Measurements from ENCODE around the gene CYP2S1. TPM values are rescaled to one million over a fixed set of nuclear protein-coding genes. Genes with fewer than 3 reads are reported as not detected.

CYP2S1 gene
- total and polyA plus RNA-seq, 2 experiments from 2014 or later, result 130 to 315 TPM

- TF ChIP-seq CREB1 (CRISPR knock-in tag; IDR thresholded peaks at IDR 0.05; ENCODE audit: low read depth), result no peak
- peak; percentile 48 for TF ChIP-seq POLR2AphosphoS5 (IDR thresholded peaks at IDR 0.05; ENCODE audit: low read depth)
- H3K27ac ChIP-seq (ENCODE audit: low read depth), result 0 out of 2 replicates have a peak overlapping the region, but pooled peaks have one; percentile 45
- no peaks in the 10 kb centered on the region; the same call in 2 of the 3 replicates for H3K9me3 Mint-ChIP-seq
- H3F3A ChIP-seq (replicated peaks; ENCODE audit: low read depth), result peaks cover 28% of the 10 kb centered on the region
- H3K4me1 ChIP-seq (ENCODE audit: insufficient read depth), result no peaks in the 10 kb centered on the region
- H2AFZ ChIP-seq, result no peak overlapping the region
- H3K27me3 ChIP-seq (ENCODE audit: insufficient read depth), result no peaks in the 10 kb centered on the region
- DNase-seq (ENCODE audit: low spot score), result peak; percentile 60
- peaks cover 6% of the 10 kb centered on the region for H3K27me3 Mint-ChIP-seq (ENCODE audit: insufficient read depth, low read depth, poor library complexity)
- H3K4me3 ChIP-seq, result no peak overlapping the region
- no peak overlapping the region for H3K27ac Mint-ChIP-seq
- peaks cover 34% of the 10 kb centered on the region for H3K36me3 ChIP-seq (ENCODE audit: insufficient read depth)
- H3K9me2 ChIP-seq (ENCODE audit: insufficient read depth), result no peaks in the 10 kb centered on the region
- H3K4me1 Mint-ChIP-seq, result peaks cover 7% of the 10 kb centered on the region
- no peak overlapping the region; the same call in 2 of the 3 replicates for H3K4me3 Mint-ChIP-seq
- H4K20me1 ChIP-seq (replicated peaks; ENCODE audit: insufficient read depth), result peaks cover 29% of the 10 kb centered on the region
- H3K4me2 ChIP-seq, result no peak overlapping the region
- peaks cover 60% of the 10 kb centered on the region for H3K36me3 Mint-ChIP-seq (ENCODE audit: low read depth)
- peak; percentile 51 for ATAC-seq
- H3K79me2 ChIP-seq (replicated peaks; ENCODE audit: insufficient read depth), result peaks cover 9% of the 10 kb centered on the region; the same call in 1 of the 2 replicates
These were observed 14.1 kb downstream of the CYP2S1 start for GRCh38 chr19:41206926-41207750.

GRCh38 chr19:41214161-41214560, 21.1 kb downstream of the CYP2S1 start:
- H3K27ac ChIP-seq (ENCODE audit: low read depth), result no peak overlapping the region
- no peak for DNase-seq (ENCODE audit: low spot score)
- no peak overlapping the region for H2AFZ ChIP-seq
- H3K4me3 ChIP-seq, result no peak overlapping the region
- peaks cover 16% of the 10 kb centered on the region for H3K4me1 Mint-ChIP-seq
- H3K9me3 Mint-ChIP-seq, result no peaks in the 10 kb centered on the region
- no peaks in the 10 kb centered on the region for H4K20me1 ChIP-seq (replicated peaks; ENCODE audit: insufficient read depth)
- no peak overlapping the region; the same call in 2 of the 3 replicates for H3K4me3 Mint-ChIP-seq
- no peaks in the 10 kb centered on the region for H3K36me3 Mint-ChIP-seq (ENCODE audit: low read depth)
- no peaks in the 10 kb centered on the region for H3K9me2 ChIP-seq (ENCODE audit: insufficient read depth)
- no peaks in the 10 kb centered on the region for H3K27me3 ChIP-seq (ENCODE audit: insufficient read depth)
- TF ChIP-seq REST (IDR thresholded peaks at IDR 0.05; ENCODE audit: unreplicated experiment), result no peak
- no peaks in the 10 kb centered on the region for H3K36me3 ChIP-seq (ENCODE audit: insufficient read depth)
- H3K27ac Mint-ChIP-seq, result no peak overlapping the region
- no peak overlapping the region for H3K4me2 ChIP-seq
- peaks cover 5% of the 10 kb centered on the region for H3K27me3 Mint-ChIP-seq (ENCODE audit: insufficient read depth, low read depth, poor library complexity)
- peaks cover 9% of the 10 kb centered on the region for H3K4me1 ChIP-seq (ENCODE audit: insufficient read depth)
- H3K79me2 ChIP-seq (replicated peaks; ENCODE audit: insufficient read depth), result no peaks in the 10 kb centered on the region
- H3F3A ChIP-seq (replicated peaks; ENCODE audit: low read depth), result no peaks in the 10 kb centered on the region
- ATAC-seq, result no peak

DNA sequence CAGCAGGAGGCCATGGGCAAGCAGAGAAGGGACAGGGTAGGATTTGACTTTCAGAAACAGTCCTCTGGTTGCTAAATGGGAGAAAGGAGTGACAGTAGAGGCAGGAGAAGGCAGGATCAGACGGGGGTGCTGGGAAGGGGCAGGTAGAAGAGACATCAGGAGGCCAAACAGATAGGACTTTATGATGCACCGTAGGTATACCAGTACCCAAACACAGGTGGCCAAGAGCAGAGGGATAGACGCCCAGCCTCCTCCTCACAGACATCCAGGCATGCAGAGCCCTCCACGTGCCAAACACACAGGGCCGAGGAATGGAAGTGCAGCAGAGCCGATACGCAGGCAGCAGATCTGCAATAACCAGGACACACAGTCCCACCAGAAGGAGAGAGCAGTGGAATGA, 24.7 kb downstream of the CYP2S1 start:
- peaks cover 14% of the 10 kb centered on the region for H3K4me1 ChIP-seq (ENCODE audit: insufficient read depth)
- Mint-ChIP-seq H3K9me3 (no peaks in the 10 kb centered on the region; the same call in 2 of the 3 replicates), H3K27me3 (ENCODE audit: insufficient read depth, low read depth, poor library complexity) (peaks cover 8% of the 10 kb centered on the region), H3K4me1 (peaks cover 32% of the 10 kb centered on the region), H3K4me3 (peak overlapping the region; percentile 25; the same call in 2 of the 3 replicates), H3K36me3 (ENCODE audit: low read depth) (peaks cover 16% of the 10 kb centered on the region), H3K27ac (no peak overlapping the region)
- no peaks in the 10 kb centered on the region for H3F3A ChIP-seq (replicated peaks; ENCODE audit: low read depth)
- peaks cover 13% of the 10 kb centered on the region; the same call in 1 of the 2 replicates for H3K79me2 ChIP-seq (replicated peaks; ENCODE audit: insufficient read depth)
- H2AFZ ChIP-seq, result no peak overlapping the region
- H4K20me1 ChIP-seq (replicated peaks; ENCODE audit: insufficient read depth), result no peaks in the 10 kb centered on the region
- ATAC-seq, result no peak
- H3K36me3 ChIP-seq (ENCODE audit: insufficient read depth), result no peaks in the 10 kb centered on the region
- no peaks in the 10 kb centered on the region for H3K27me3 ChIP-seq (ENCODE audit: insufficient read depth)
- 0 out of 2 replicates have a peak overlapping the region, but pooled peaks have one; percentile 93 for H3K4me3 ChIP-seq
- no peak overlapping the region for H3K27ac ChIP-seq (ENCODE audit: low read depth)
- no peak overlapping the region for H3K4me2 ChIP-seq
- no peak for DNase-seq (ENCODE audit: low spot score)
- H3K9me2 ChIP-seq (ENCODE audit: insufficient read depth), result no peaks in the 10 kb centered on the region
- TF ChIP-seq, protein P1, sequence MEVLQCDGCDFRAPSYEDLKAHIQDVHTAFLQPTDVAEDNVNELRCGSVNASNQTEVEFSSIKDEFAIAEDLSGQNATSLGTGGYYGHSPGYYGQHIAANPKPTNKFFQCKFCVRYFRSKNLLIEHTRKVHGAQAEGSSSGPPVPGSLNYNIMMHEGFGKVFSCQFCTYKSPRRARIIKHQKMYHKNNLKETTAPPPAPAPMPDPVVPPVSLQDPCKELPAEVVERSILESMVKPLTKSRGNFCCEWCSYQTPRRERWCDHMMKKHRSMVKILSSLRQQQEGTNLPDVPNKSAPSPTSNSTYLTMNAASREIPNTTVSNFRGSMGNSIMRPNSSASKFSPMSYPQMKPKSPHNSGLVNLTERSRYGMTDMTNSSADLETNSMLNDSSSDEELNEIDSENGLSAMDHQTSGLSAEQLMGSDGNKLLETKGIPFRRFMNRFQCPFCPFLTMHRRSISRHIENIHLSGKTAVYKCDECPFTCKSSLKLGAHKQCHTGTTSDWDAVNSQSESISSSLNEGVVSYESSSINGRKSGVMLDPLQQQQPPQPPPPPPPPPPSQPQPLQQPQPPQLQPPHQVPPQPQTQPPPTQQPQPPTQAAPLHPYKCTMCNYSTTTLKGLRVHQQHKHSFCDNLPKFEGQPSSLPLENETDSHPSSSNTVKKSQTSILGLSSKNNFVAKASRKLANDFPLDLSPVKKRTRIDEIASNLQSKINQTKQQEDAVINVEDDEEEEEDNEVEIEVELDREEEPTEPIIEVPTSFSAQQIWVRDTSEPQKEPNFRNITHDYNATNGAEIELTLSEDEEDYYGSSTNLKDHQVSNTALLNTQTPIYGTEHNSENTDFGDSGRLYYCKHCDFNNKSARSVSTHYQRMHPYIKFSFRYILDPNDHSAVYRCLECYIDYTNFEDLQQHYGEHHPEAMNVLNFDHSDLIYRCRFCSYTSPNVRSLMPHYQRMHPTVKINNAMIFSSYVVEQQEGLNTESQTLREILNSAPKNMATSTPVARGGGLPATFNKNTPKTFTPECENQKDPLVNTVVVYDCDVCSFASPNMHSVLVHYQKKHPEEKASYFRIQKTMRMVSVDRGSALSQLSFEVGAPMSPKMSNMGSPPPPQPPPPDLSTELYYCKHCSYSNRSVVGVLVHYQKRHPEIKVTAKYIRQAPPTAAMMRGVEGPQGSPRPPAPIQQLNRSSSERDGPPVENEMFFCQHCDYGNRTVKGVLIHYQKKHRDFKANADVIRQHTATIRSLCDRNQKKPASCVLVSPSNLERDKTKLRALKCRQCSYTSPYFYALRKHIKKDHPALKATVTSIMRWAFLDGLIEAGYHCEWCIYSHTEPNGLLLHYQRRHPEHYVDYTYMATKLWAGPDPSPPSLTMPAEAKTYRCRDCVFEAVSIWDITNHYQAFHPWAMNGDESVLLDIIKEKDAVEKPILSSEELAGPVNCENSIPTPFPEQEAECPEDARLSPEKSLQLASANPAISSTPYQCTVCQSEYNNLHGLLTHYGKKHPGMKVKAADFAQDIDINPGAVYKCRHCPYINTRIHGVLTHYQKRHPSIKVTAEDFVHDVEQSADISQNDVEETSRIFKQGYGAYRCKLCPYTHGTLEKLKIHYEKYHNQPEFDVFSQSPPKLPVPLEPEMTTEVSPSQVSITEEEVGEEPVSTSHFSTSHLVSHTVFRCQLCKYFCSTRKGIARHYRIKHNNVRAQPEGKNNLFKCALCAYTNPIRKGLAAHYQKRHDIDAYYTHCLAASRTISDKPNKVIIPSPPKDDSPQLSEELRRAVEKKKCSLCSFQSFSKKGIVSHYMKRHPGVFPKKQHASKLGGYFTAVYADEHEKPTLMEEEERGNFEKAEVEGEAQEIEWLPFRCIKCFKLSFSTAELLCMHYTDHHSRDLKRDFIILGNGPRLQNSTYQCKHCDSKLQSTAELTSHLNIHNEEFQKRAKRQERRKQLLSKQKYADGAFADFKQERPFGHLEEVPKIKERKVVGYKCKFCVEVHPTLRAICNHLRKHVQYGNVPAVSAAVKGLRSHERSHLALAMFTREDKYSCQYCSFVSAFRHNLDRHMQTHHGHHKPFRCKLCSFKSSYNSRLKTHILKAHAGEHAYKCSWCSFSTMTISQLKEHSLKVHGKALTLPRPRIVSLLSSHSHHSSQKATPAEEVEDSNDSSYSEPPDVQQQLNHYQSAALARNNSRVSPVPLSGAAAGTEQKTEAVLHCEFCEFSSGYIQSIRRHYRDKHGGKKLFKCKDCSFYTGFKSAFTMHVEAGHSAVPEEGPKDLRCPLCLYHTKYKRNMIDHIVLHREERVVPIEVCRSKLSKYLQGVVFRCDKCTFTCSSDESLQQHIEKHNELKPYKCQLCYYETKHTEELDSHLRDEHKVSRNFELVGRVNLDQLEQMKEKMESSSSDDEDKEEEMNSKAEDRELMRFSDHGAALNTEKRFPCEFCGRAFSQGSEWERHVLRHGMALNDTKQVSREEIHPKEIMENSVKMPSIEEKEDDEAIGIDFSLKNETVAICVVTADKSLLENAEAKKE (CRISPR knock-in tag; IDR thresholded peaks at IDR 0.05), result no peak
- TF ChIP-seq EZH2 (IDR thresholded peaks at IDR 0.05; ENCODE audit: low read depth, unreplicated experiment), result no peak

All from GM23338 (cell line).